Osteoblast (primary cell): ENCODE results near the gene GNB5. TPM values are rescaled to one million over a fixed set of nuclear protein-coding genes. Genes with fewer than 3 reads are reported as not detected.
"Not testable (repeated sequence)": the region's sequence is repeated elsewhere in the genome, so short reads cannot be mapped to it uniquely, and the experiment has no call there.

Source experiments
- DNase-seq: peaks from one replicate; pipeline ENCODE4 v3.0.0; 2011; ENCODE audit warnings: low spot score, mixed read lengths; ENCODE audit not compliant: insufficient read length; ENCODE audit errors: missing footprints
- H2AFZ ChIP-seq: 2 replicates; pipeline ENCODE4 v1.6.0; 2011; ENCODE audit warnings: mild to moderate bottlenecking, low read length
- H3K27ac ChIP-seq: 2 replicates; pipeline ENCODE4 v1.5.1; 2011; ENCODE audit warnings: mild to moderate bottlenecking, low read depth, low read length, moderate library complexity
- H3K27me3 ChIP-seq: 2 replicates; pipeline ENCODE4 v1.6.0; 2012; ENCODE audit warnings: mild to moderate bottlenecking, control low read depth, inconsistent platforms, low read length, moderate library complexity; ENCODE audit not compliant: insufficient read depth
- H3K36me3 ChIP-seq: 2 replicates; pipeline ENCODE4 v1.5.1; 2011; ENCODE audit warnings: mild to moderate bottlenecking, low read length, control low read depth, moderate library complexity; ENCODE audit not compliant: insufficient read depth
- H3K4me1 ChIP-seq: 2 replicates; pipeline ENCODE4 v1.5.1; 2011; ENCODE audit warnings: mild to moderate bottlenecking, low read length, control low read depth, moderate library complexity; ENCODE audit not compliant: insufficient read depth
- H3K4me2 ChIP-seq: 2 replicates; pipeline ENCODE4 v1.6.0; 2011; ENCODE audit warnings: mild to moderate bottlenecking, low read length; ENCODE audit not compliant: insufficient read depth
- H3K4me3 ChIP-seq: fragments of 200-600 bp; sonication (generic); 3 replicates; pipeline ENCODE4 v1.5.1; 2012; ENCODE audit warnings: mild to moderate bottlenecking, low read length, inconsistent platforms; ENCODE audit not compliant: insufficient read depth
- H3K79me2 ChIP-seq: 2 replicates; pipeline ENCODE4 v1.6.0; 2012; ENCODE audit warnings: mild to moderate bottlenecking, low read length, control low read depth, inconsistent platforms; ENCODE audit not compliant: insufficient read depth
- H3K9me3 ChIP-seq: 2 replicates; pipeline ENCODE4 v1.5.1; 2011; ENCODE audit warnings: low read depth, low read length, control low read depth
- H4K20me1 ChIP-seq: 2 replicates; pipeline ENCODE4 v1.6.0; 2012; ENCODE audit warnings: mild to moderate bottlenecking, low read length, control low read depth; ENCODE audit not compliant: insufficient read depth
- total RNA-seq: library from RNA; depleted of rRNA; stranded (reverse); fragments of >200 nt; gene quantifications from 2 replicates; pipeline ENCODE4 v1.2.3, GENCODE V29; 2012
- TF ChIP-seq, protein P1 (sequence below): IDR thresholded peaks from 2 replicates; pipeline ENCODE4 v1.5.1; 2011; ENCODE audit warnings: mild to moderate bottlenecking, low read depth, low read length, moderate library complexity; ENCODE audit errors: extremely low read depth

GNB5 gene
- 26.4 and 30.4 TPM in 2 replicates for total RNA-seq

- TF ChIP-seq, protein P1, sequence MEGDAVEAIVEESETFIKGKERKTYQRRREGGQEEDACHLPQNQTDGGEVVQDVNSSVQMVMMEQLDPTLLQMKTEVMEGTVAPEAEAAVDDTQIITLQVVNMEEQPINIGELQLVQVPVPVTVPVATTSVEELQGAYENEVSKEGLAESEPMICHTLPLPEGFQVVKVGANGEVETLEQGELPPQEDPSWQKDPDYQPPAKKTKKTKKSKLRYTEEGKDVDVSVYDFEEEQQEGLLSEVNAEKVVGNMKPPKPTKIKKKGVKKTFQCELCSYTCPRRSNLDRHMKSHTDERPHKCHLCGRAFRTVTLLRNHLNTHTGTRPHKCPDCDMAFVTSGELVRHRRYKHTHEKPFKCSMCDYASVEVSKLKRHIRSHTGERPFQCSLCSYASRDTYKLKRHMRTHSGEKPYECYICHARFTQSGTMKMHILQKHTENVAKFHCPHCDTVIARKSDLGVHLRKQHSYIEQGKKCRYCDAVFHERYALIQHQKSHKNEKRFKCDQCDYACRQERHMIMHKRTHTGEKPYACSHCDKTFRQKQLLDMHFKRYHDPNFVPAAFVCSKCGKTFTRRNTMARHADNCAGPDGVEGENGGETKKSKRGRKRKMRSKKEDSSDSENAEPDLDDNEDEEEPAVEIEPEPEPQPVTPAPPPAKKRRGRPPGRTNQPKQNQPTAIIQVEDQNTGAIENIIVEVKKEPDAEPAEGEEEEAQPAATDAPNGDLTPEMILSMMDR: no peak
- H4K20me1 ChIP-seq: no peaks in the 10 kb centered on the region
- H3K4me1 ChIP-seq: no peaks in the 10 kb centered on the region
- no peaks in the 10 kb centered on the region for H3K79me2 ChIP-seq
- no peak within 1 kb of the TSS for H3K4me2 ChIP-seq
- H2AFZ ChIP-seq: no peak within 1 kb of the TSS
- no peak within 1 kb of the TSS for H3K27ac ChIP-seq
- no peak for DNase-seq
- peaks cover 3% of the 10 kb centered on the region for H3K27me3 ChIP-seq
- no peak within 1 kb of the TSS for H3K4me3 ChIP-seq
- H3K9me3 ChIP-seq: no peaks in the 10 kb centered on the region
- H3K36me3 ChIP-seq: no peaks in the 10 kb centered on the region
These were observed at the start of gene GNB5 for GRCh38 chr15:52191207-52191606. TSS of gene GNB5 (minus strand) at chr15:52191392. CDS start at chr15:52184676, 6,716 bp downstream.

DNA sequence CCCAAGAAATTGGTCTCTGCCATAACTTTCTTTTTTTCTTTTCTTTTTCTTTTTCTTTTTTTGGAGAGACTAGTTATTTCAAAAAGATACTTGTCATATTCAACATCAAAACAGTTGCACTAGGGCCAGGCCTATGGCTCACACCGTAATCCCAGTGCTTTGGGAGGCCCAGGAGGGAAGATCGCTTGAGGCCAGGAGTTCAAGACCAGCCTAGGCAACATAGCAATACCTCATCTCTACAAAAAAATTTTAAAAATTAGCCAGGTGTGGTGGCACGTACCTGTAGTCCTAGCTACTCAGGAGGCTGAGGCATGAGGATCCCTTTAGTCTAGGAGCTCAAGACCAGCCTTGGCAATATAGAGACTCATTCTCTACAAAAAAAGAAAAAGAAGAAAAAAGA is 49.0 kb upstream of the GNB5 start:
- Histone ChIP-seq H2AFZ (no peak overlapping the region), H3K79me2 (no peaks in the 10 kb centered on the region), H3K4me2 (no peak overlapping the region), H3K4me1 (no peaks in the 10 kb centered on the region), H3K27ac (no peak overlapping the region), H3K36me3 (no peaks in the 10 kb centered on the region), H3K9me3 (no peaks in the 10 kb centered on the region), H3K4me3 (no peak overlapping the region), H4K20me1 (no peaks in the 10 kb centered on the region), H3K27me3 (peaks cover 28% of the 10 kb centered on the region)
- DNase-seq: no peak
- TF ChIP-seq, protein P1: no peak

DNA sequence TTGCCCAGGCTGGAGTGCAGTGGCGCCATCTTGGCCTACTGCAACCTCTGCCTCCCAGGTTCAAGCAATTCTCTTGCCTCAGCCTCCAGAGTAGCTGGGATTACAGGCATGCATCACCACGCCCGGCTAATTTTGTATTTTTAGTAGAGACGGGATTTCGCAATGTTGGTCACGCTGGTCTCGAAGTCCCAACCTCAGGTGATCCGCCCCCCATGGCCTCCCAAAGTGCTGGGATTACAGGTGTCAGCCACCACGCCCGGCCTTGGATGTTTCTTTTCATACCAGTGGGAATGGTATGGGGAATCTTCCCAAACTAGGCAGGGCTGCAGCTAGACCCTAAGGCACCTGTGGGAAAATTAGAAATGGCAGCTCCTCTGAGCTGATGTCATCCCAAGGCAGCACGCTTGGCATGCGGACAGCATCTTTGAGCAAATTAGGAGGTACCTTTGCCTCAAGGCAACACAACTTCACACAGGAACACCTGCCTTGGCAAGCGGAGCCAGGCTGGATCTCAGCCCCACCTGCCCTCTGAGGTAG is 47.9 kb upstream of the GNB5 start:
- H3K79me2 ChIP-seq, H3K4me1 ChIP-seq, H3K27ac ChIP-seq, H3K4me3 ChIP-seq, H4K20me1 ChIP-seq, H3K9me3 ChIP-seq, DNase-seq, H2AFZ ChIP-seq, H3K36me3 ChIP-seq, H3K4me2 ChIP-seq: not testable (repeated sequence)
- peaks cover 18% of the 10 kb centered on the region for H3K27me3 ChIP-seq

DNA sequence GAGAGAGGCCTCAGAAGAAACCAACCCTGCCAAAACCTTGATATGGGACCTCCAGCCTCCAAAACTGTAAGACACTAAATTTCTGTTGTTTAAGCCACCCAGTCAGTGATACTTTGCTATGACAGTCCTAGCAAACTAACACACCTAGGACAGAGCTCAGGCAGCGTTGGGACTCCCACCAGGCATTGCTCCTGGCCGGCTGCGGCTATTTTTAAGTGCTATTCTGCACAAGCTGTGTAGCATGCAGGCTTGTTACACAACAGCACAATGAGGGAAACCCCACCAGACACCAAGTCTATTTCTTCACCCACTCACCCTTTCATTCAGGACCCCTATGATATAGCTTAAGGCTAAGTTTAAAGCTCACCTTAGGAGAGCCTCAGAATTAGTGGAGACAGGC is 47.0 kb upstream of the GNB5 start:
- H3K4me3 ChIP-seq: no peak overlapping the region

More for the DNA sequence above, 47.0 kb upstream of the GNB5 start:
- Histone ChIP-seq H3K27me3 (peaks cover 17% of the 10 kb centered on the region), H3K27ac (no peak overlapping the region), H3K4me1 (no peaks in the 10 kb centered on the region), H4K20me1 (no peaks in the 10 kb centered on the region), H2AFZ (no peak overlapping the region), H3K36me3 (no peaks in the 10 kb centered on the region), H3K9me3 (no peaks in the 10 kb centered on the region), H3K4me2 (no peak overlapping the region), H3K79me2 (no peaks in the 10 kb centered on the region)
- no peak for DNase-seq
- TF ChIP-seq, protein P1: no peak
